GM12891 (cell line): ENCODE measurements around the gene ETAA1.

Experiments
- POLR2A ChIP-seq: IDR thresholded peaks from 2 replicates; pipeline ENCODE4 v1.6.1; 2011; ENCODE audit warnings: low read depth, low read length, control low read depth
- POLR2AphosphoS5 ChIP-seq: IDR thresholded peaks from 2 replicates; pipeline ENCODE4 v1.6.1; 2011; ENCODE audit warnings: low read depth, low read length, control low read depth
- SPI1 ChIP-seq: IDR thresholded peaks from 2 replicates; pipeline ENCODE4 v1.6.1; 2011; ENCODE audit warnings: low read depth, low read length, control low read depth
- TAF1 ChIP-seq: IDR thresholded peaks from 2 replicates; pipeline ENCODE4 v1.6.1; 2011; ENCODE audit warnings: low read depth, low read length, control low read depth

DNA sequence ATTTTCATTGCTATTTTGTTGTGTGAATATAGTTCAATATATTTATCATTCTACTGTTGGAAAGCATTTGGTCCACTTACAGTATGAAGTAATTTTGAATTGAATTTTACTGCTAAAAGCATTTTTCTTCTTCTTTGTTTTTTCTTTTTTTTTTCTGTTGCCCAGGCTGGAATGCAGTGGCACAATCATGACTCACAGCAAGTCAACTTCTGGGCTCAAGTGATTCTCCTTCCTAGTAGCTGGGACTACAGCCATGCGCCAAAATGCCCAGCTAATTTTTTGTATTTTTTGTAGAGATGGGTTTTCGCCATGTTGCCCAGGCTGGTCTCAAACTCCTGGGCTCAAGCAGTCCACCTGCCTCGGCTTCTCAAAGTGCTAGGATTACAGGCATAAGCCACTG, 2.4 kb upstream of the ETAA1 start:
- TF ChIP-seq POLR2A (no peak), SPI1 (no peak), TAF1 (no peak), POLR2AphosphoS5 (no peak)
